HG03457 (cell line): ENCODE data around the gene ZNF710.

Experiments used
- ATAC-seq: cut with Tn5 transposase; IDR thresholded peaks from one replicate; pipeline ENCODE4 v1.9.1; 2021; ENCODE audit warnings: moderate number of reproducible peaks; ENCODE audit not compliant: unreplicated experiment

Gene ZNF710

GRCh38 chr15:90018216-90018831, 17.2 kb downstream of the ZNF710 start:
- ATAC-seq: no peak

DNA sequence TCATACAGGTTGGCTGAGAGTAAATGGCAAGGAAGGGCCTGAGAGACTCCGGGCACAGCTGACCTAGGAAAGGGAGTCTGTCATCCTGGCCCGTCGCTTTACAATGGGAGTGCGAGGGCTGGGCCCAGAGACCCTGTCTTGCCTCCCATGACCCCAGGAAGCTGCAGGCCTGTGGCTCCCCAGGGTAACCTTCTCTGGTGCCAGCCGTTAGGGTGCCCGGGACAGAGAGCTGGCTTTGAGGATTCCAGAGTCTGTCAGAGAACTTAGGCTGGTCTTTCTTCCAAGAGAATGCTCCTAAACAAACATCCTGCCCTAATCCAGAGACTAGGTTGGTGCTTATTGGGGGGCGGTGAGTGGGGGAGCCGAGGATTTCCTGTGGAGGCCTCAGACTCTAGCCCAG, 18.5 kb downstream of the ZNF710 start:
- no peak for ATAC-seq

DNA sequence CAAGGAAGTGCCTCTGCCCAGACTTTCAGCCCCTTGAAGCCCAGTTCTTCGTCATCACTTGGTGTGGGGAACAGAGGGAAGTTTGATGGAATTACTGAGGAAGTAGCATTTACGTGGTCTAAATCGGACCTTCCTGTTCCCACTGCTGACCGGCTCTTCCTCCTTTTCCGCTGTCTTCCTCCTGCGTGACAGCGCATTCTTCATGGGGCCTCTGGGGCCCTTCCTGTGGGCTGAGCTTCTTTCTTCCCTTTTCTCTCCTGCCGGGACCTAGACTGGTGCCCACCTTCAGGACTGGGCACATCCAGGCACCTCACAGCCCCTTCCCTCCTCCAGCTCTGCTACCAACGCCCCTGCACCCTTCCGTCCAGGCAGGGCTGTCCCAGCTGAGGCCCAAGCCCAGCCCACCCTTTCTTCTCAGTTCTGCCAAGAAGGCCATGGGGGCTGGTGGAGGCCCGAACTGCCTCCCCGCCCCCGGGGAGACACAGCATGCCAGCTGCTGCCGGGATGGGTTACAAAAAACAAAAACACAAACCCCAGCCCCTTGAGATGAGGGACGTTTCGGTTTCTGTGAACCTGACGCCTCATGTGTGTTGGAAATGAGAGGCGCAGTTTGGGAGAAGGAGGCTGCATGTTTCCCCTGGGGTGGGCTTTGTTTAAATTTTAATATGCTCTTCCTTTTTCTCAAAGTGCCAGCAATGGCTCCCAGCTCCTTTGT, 19.1 kb downstream of the ZNF710 start:
- no peak for ATAC-seq

DNA sequence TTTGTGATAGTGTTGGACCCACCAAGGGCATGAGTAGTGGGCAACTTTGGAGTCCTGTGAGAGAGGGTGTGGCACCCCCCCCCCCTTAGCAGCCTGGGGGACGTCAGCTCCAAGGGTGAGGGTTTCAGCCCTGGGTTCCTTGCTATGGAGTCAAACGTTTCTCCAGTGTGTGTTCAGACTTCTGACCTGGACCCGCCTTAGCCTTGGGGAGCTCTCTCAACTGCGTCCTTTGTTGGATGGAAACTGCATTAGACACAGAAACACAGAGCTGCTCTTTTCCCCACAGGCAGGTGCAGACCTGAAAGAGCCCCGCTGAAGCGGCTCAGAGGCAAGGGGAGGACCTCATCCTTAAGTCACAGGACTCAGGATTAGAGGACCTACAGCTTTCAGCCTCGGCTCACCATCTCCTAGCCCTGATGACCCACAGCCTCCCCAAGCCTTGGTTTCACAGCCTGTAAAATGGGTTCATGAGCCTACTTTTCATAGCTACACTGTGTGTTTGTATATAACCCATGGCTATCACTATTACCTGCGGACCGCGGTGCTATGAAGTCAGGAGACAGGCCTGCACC, 19.9 kb downstream of the ZNF710 start:
- no peak for ATAC-seq

DNA sequence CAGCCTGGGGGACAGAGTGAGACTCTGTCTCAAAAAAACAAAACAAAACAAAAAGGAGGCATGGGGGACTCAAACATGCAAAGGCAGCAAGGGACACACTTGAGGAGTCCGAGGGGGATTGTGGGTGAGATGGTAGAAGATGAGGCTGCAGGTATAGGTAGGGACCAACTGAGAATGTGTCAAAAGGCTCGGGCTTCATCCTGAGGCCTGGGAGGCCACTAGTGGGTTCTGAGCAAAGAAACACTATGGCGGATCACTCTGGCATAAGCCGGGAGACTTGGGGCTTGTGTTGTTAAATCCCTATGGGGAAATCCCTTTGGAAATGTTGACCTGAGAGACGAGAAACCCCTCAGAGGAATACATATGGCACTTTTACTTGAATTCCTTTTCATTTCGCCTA, 21.2 kb downstream of the ZNF710 start:
- no peak for ATAC-seq

DNA sequence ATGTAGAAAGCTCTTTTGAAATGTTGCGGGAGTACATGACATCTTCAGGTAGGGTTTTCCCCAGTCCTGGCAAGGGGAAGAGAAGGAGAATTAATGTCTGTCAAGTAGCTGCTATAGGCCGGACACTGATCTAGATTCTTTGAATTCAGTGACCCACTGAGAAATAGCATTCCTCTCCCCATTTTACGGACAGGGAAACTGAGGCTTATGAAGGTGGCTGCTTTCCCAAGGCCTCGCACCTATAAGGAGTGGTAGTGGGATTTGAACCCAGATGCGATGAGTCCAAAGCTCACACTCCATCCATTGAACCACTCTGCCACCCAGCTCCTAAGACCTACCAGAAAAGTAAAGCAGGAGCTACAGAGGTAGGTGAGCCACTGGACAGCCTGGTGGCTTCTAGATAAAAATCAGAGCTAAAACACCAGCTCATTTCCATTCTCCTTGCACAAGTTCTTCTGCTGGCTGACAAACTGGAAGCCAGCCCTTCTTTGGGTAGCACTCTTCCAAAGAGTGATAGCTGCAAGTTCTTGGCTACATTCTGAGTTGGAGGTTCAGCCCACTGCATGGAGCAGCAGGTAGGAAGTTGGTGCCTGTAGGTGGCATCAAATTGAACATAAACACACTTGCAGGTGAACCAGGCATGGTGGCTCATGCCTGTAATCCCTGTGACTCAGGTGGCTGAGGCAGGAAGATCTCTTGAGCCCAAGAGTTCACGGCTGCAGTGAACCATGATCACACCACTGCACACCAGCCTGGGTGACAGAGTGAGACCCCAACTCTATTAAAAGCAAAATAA, 22.0 kb downstream of the ZNF710 start:
- no peak for ATAC-seq

- ATAC-seq: no peak
These were observed 23.3 kb downstream of the ZNF710 start for GRCh38 chr15:90024406-90024805.

GRCh38 chr15:90025489-90026033, 24.4 kb downstream of the ZNF710 start:
- ATAC-seq: no peak

DNA sequence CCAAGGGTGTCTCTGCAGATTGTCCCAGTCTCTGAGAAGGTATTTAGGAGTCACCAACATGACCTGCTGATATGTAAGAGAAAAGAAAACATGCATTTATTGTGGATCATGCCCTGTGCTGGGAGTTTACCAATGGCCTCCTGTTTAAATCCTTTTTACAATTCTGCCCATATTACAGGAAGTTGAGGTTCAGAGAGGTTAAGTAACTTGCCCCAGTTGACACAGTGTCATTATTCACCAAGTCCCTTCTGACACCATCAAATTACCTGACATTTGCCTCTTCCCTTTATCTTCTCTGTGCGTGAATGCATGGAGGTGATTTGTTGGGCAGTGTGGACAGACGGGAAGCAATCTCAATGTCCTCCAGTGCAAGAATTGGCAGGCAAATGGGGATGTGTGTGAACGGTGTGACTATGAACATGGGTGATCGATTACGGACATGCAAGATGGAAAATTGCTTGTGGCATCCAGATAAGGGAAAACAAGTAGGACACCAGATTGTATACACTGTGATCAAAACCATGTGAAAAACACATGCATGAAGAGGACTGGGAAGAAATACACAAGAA, 27.3 kb downstream of the ZNF710 start:
- no peak for ATAC-seq

DNA sequence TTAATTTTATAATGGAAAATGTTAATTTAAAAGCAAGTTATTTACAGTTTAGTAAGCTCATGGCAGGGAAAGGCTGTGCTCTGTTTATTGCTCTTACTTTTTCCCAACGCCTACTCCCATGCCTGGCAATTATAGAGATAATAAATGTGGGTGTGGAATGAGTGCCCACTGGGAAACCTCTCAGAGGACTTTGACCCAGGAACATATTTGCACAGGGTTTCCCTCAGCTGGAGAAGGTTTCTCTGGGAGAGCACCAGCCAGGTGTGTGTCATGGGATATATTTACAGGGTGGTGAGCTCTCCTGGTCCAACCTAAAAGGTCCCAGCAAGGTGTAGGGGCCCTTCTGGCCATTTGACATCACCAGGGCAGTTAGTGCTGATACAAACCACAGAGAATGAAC, 27.9 kb downstream of the ZNF710 start:
- ATAC-seq: no peak

DNA sequence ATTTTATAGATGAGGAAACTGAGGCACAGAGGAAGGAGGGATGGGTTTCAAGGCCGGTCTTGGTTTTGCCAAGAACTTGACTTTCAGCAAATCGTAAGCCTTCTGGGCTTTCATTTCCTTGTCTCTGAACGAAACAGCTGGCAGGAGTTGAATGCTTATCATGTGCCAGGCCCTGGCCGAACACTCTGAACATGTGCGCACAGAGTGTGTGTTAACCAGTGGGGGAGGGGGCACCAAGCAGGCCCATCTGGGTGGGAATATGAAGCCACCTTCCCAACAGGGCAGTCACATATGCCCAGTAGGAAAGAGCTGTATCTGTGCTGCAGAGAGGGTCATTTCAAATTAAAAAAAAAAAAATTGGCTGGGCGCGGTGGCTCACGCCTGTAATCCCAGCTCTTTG, 29.3 kb downstream of the ZNF710 start:
- no peak for ATAC-seq

DNA sequence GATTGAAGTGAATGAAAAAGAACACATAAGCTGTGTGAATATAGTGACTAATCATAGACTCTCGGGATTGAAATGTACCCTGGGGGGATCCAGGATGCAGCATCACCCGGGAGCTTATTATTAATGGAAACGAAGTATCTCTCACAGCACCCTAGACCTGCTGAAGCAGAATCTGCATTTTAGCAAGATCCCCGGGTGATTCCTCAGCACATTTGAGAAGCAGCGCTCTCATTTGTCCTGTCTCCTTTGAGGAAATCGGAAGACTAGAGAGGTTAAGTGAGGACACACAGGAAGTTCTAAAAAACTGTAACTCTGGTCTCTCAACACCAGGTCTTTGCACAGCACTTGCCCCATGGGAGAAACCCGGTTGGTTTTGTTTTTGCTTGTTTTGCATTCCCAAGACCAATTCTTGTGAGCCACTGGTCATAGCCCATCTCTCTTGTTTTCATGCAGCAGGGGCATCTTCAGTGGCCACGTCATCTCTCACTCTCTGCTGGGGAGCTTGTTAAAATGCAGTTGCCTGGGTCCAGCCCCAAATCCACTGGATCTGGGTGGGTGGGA, 30.2 kb downstream of the ZNF710 start:
- ATAC-seq: peak; percentile 83

- ATAC-seq: no peak
These were observed 31.9 kb downstream of the ZNF710 start for GRCh38 chr15:90033006-90033405.

DNA sequence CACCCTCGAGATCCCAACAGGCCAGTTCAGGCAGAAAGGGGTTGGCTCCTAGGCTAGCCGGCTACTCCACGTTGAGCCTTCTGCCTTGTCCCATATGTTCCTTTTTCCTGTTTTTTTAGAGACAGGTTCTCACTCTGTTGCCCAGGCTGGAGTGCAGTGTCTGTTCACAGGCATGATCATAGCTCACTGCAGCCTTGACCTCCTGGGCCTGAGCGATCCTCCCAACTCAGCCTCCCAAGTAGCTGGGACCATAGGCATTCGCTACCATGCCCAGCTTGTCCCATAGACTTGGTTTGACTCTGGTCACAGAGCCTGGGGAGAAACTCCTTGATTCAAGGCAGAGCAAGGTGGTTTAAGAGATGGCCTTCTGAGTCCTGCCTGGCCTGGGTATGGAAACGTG, 32.3 kb downstream of the ZNF710 start:
- no peak for ATAC-seq

- ATAC-seq: no peak
These were observed 34.1 kb downstream of the ZNF710 start for GRCh38 chr15:90035095-90035839.

DNA sequence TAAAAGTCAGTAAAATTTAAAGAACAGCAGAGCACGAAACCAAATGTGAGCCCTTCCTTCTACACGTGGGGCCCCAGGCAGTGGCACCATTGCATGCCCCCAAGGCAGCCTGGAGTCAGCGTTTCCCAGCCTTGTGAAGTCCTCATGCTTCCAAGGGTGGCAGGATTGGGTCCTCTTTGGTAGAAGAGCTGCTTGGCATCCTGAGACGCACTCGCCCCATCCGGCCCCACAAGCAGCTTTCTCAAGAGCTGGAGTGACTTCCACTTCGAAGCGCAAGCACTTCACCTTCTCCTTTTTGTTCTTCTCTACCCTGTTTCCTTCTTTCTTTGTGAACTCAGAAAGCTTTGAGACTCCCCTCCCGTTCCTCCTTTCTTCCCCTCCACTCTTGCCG, 34.7 kb downstream of the ZNF710 start:
- no peak for ATAC-seq

DNA sequence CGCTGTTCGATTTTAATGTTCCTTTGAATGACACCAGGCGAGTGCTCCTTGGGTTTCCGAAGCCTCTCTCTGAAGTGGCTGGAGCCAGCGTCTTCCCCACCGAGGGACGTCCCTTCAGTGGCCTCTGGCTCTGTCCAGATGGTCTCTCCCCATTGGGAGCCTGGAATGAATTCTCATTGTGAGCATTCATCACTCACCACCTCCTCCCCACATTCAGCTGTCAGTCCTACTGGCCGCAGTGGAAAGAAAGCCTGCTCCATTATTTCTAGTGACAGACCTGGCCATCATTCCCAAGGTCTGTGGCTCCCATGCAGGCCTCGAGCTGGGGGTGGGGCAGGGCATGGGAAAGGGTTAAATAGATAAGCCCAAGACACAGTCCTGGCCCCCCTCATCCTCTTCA, 35.2 kb downstream of the ZNF710 start:
- ATAC-seq: no peak

DNA sequence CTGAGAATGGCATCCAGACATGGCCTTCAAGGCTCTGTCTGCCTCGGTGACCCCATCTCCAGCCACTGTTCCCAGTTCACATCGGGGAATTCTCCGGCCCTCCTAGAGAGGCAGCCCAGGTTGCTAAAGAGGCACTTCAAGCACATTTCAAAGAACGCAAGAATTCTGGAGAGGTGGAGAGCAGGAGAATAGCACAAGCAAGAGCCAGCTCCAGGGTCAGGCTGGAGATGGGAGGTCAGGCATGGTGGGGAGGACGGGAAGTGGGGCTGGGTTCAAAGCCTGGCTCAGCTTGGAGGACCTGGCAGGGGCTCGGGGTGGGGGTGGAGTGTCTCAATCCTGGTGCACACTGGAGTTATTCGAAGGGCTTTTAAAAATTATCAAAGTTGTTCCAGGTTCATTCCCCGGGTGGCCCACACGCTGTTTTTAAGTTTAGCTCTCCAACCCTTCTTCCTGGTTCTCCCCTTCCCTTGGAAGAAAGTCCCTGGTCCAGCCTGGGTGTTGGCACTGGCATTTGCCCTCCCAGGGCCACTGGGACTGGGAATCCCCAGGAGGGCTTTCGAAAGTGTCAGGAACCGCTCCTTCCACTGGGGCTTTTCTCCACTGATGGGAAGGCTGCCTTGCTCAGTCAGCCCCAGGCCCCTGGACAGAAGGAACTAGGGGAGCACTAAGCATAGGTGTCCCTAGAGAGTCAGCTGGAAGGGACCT, 35.8 kb downstream of the ZNF710 start:
- ATAC-seq: no peak

GRCh38 chr15:90037511-90037860, 36.4 kb downstream of the ZNF710 start:
- no peak for ATAC-seq
